A549 treated with GW870086 at 1 μM for 4 hours (cell line): Measurements from ENCODE around the gene CD93. TPM values are rescaled to one million over a fixed set of nuclear protein-coding genes. Genes with fewer than 3 reads are reported as not detected.

Experiments used
- total RNA-seq: library from RNA; stranded (reverse); fragments of 200-300 nt; extraction: Qiagen RNA extraction; gene quantifications from 5 replicates; pipeline ENCODE4 v1.2.3, GENCODE V29; 2022; ENCODE audit warnings: low read depth

The CD93 gene
- total RNA-seq: 0.02 to 0.03 TPM in 2 of 5 replicates, not detected in the others

DNA sequence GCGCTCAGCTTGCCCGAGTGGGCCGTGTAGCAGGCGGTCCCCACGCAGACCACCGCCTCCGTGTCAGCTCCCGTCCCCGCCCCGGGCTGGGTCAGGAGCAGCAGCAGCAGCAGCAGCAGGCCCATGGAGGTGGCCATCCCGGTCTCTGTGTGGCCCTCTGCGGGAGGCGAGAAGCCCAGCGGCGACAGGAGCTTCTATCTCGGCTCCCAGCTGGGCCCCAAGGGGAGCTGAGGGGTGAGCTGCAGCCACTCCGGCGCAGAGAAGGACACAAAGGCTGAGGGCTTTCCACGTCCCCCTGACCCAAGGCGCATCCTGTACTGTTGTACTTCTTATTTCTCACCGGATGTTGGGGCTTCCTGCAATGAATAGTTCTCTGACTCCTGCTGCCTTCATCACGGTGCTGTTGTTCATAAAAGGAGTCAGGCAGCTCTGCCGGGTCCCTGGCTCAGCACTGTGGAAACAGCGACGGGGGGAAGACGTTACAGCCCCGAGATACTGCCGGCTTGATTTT, at the start of gene CD93:
Gene CD93 (minus strand): TSS at position 269 of the 511 bp plus-strand sequence. CDS start 132 bp downstream, at position 137.

DNA sequence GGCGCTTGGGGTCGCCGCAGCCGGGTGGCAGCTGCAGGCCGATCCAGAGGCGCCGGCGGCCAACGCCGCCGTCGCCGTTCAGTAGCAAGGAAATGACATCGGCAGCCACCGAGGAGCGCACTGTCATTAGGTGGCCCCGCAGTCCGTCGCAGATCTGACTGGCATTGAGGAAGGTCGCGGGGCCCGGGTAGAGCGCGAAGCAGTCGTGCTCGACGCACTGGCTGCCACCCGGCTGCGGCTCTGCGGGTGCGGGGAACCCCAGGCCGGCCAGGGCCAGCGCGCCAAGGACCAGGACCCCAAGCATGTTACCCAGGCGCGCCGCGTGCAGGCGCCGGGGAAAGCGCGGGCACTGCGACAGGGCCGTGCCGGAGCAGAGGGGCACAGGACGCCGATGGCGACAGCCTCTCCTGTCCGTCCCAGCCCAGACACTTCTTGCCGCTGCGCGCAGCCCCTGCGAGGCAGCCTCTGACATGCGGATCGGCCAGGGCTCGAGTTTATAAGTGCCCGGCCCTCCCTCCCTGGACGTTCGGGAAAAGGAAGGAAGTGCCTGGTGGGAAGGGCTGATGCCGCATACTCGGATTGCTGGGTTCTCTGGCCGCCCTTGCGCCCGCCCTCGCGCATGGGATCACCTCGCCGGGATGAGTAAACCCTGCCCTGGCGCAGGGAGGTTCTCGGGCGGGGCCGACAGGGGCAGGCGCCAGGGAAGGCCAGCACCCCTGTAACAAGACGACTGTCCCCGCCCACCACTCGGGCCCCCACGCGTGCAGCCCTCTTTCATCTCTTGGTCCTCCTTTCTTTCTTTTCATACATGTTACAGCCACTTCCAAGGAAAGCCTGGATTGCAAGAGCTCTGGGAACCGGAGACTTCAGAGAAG, 36.7 kb downstream of the CD93 start, which contains the start of gene THBD:
Gene THBD (minus strand): TSS at position 472 of the 875 bp plus-strand sequence. CDS start 168 bp downstream, at position 304.

DNA sequence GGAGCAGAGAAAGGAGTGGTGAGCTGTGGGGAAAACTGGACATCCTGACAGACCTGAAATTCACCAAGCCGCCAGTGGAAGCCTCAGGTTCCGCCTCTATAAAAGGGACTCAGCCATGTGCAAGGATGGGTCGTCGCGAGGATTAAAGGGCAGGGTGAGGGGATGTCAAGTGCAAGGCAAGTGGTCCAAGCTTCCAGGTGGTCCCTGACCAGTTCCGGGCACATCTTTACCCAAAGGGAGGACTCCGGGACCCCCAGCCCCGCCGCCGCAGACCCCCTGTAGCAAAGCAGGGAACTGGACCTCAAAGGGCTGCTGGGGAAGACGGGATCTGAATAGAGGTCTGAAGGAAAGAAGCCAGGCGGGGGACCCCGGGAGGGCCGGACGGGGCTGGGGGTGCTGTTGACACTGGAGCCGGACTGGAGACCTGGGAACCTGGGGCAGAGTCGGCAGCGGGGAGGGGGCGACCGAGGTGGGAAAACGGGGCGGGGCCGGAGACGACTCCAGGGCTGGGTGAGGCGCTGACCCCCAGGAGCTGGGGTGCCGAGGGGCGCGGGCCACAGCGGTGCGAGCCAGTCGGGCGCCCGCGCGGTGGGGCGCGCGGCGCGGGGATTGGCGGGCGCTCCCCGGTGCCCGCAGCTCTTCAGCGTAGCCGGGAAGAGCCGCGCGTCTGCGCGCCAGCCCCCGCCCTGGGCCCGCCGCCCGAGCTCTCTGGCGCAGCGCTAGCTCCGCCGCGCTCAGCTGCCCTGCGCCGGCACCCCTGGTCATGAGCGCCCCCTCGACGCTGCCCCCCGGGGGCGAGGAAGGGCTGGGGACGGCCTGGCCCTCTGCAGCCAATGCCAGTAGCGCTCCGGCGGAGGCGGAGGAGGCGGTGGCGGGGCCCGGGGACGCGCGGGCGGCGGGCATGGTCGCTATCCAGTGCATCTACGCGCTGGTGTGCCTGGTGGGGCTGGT, 51.1 kb downstream of the CD93 start, which contains the start of gene SSTR4:
Gene SSTR4 (plus strand): TSS at position 592 of the 951 bp plus-strand sequence. CDS start 172 bp downstream, at position 764.

Other genes starting within 250 kb of the CD93 start
- gene SSTR4, start 51.0 kb downstream of the CD93 start, total RNA-seq: 0.12 to 0.26 TPM (median 0.19 TPM) in 5 replicates
- gene THBD, start 36.7 kb downstream of the CD93 start, total RNA-seq: 47.1 to 57.7 TPM (median 50.6 TPM) in 5 replicates